ENCODE measurements around the gene PLCD4. TPM values are rescaled to one million over a fixed set of nuclear protein-coding genes. Genes with fewer than 3 reads are reported as not detected.
A peak's percentile ranks its signal among the peaks of the same experiment; 100 is the strongest.

Gene PLCD4
- total RNA-seq, 1 experiment from 2014 or later, result 0.24 TPM

- TF ChIP-seq CTCF (conservative IDR thresholded peaks at IDR 0.05; ENCODE audit: low read depth, low read length), result no peak
- no peak for TF ChIP-seq EZH2 (IDR thresholded peaks at IDR 0.05; ENCODE audit: borderline replicate concordance, low read depth, low read length, poor library complexity, severe bottlenecking)
- BruUV-seq (replicated peaks), result no TSS peak
- CTCF ChIA-PET, result interaction anchor here (0.6 kb wide), 1 partner anchor 11 kb away, joined by 3 read pairs; no protein-coding TSS in a partner anchor
- Histone ChIP-seq H3K36me3 (ENCODE audit: insufficient read depth, low read length, poor library complexity, severe bottlenecking) (peaks cover 53% of the 10 kb centered on the region), H3K4me3 (ENCODE audit: low read depth, low read length, poor library complexity, severe bottlenecking) (no peak overlapping the region), H3K9me3 (ENCODE audit: low read depth, low read length, poor library complexity, severe bottlenecking) (no peaks in the 10 kb centered on the region), H3K27ac (ENCODE audit: low read depth, low read length, poor library complexity, severe bottlenecking) (no peak overlapping the region), H3K27me3 (replicated peaks; ENCODE audit: insufficient read depth, low read depth, low read length, poor library complexity) (no peaks in the 10 kb centered on the region), H3K4me1 (ENCODE audit: insufficient read depth, low read length, poor library complexity, severe bottlenecking) (peaks cover 6% of the 10 kb centered on the region)
- no peak for DNase-seq (ENCODE audit: low spot score)
- POLR2A ChIA-PET (ENCODE audit: low non-redundant PET), result no interaction called here
- intact Hi-C loops (cut with micrococcal nuclease; ENCODE audit: unreplicated experiment), result no loop called here
These were observed 56.2 kb downstream of the PLCD4 start for GRCh38 chr2:218663901-218664300.

- DNase-seq (ENCODE audit: low spot score), result no peak
- TF ChIP-seq CTCF (conservative IDR thresholded peaks at IDR 0.05; ENCODE audit: low read depth, low read length) (no peak), EZH2 (IDR thresholded peaks at IDR 0.05; ENCODE audit: borderline replicate concordance, low read depth, low read length, poor library complexity, severe bottlenecking) (no peak)
- Histone ChIP-seq H3K9me3 (ENCODE audit: low read depth, low read length, poor library complexity, severe bottlenecking) (no peaks in the 10 kb centered on the region), H3K4me3 (ENCODE audit: low read depth, low read length, poor library complexity, severe bottlenecking) (no peak overlapping the region), H3K27ac (ENCODE audit: low read depth, low read length, poor library complexity, severe bottlenecking) (no peak overlapping the region), H3K36me3 (ENCODE audit: insufficient read depth, low read length, poor library complexity, severe bottlenecking) (peaks cover 53% of the 10 kb centered on the region), H3K4me1 (ENCODE audit: insufficient read depth, low read length, poor library complexity, severe bottlenecking) (peaks cover 6% of the 10 kb centered on the region), H3K27me3 (replicated peaks; ENCODE audit: insufficient read depth, low read depth, low read length, poor library complexity) (no peaks in the 10 kb centered on the region)
- no TSS peak for BruUV-seq (replicated peaks)
- intact Hi-C loops (cut with micrococcal nuclease; ENCODE audit: unreplicated experiment), result no loop called here
- POLR2A ChIA-PET (ENCODE audit: low non-redundant PET), result no interaction called here
- CTCF ChIA-PET, result interaction anchor here (0.6 kb wide), 1 partner anchor 10 kb away, joined by 3 read pairs; no protein-coding TSS in a partner anchor
These were observed 57.0 kb downstream of the PLCD4 start for GRCh38 chr2:218664653-218665052.

GRCh38 chr2:218671097-218671653 is 63.5 kb downstream of the PLCD4 start:
- peak overlapping the region; percentile 75 for H3K4me3 ChIP-seq (ENCODE audit: low read depth, low read length, poor library complexity, severe bottlenecking)
- no peak for TF ChIP-seq CTCF (conservative IDR thresholded peaks at IDR 0.05; ENCODE audit: low read depth, low read length)
- TF ChIP-seq EZH2 (IDR thresholded peaks at IDR 0.05; ENCODE audit: borderline replicate concordance, low read depth, low read length, poor library complexity, severe bottlenecking), result no peak
- H3K4me1 ChIP-seq (ENCODE audit: insufficient read depth, low read length, poor library complexity, severe bottlenecking), result no peaks in the 10 kb centered on the region
- CTCF ChIA-PET, result interaction anchor here (1.1 to 1.6 kb wide), 3 partner anchors 16 to 176 kb away, joined by 3 to 6 read pairs (median 3); no protein-coding TSS in a partner anchor
- intact Hi-C loops (cut with micrococcal nuclease; ENCODE audit: unreplicated experiment), result no loop called here
- H3K36me3 ChIP-seq (ENCODE audit: insufficient read depth, low read length, poor library complexity, severe bottlenecking), result peaks cover 21% of the 10 kb centered on the region
- POLR2A ChIA-PET (ENCODE audit: low non-redundant PET), result no interaction called here
- H3K27me3 ChIP-seq (replicated peaks; ENCODE audit: insufficient read depth, low read depth, low read length, poor library complexity), result no peaks in the 10 kb centered on the region
- H3K9me3 ChIP-seq (ENCODE audit: low read depth, low read length, poor library complexity, severe bottlenecking), result no peaks in the 10 kb centered on the region
- DNase-seq (ENCODE audit: low spot score), result peak; percentile 29
- no peak overlapping the region for H3K27ac ChIP-seq (ENCODE audit: low read depth, low read length, poor library complexity, severe bottlenecking)
- BruUV-seq (replicated peaks), result TSS peak; percentile 82

Data from A673 (cell line).